Stimulated activated naive CD4-positive, alpha-beta T cell treated with Interleukin-2 at 50 U/mL for 16 hours (primary cell): Measurements from ENCODE around the gene GABRR3.
"Not testable (repeated sequence)": the region's sequence is repeated elsewhere in the genome, so short reads cannot be mapped to it uniquely, and the experiment has no call there.

Experiments used
- DNase-seq: peaks from one replicate; lab custom pipeline; 2025; lab: John Stamatoyannopoulos, UW

Gene GABRR3

GRCh38 chr3:98021830-98022560 lies 13.1 kb downstream of the GABRR3 start:
- no peak for DNase-seq

GRCh38 chr3:98020412-98020811 lies 14.7 kb downstream of the GABRR3 start:
- DNase-seq: no peak

- DNase-seq: no peak
These were observed 16.8 kb downstream of the GABRR3 start for GRCh38 chr3:98018301-98018700.

GRCh38 chr3:98014268-98014585 lies 20.9 kb downstream of the GABRR3 start:
- no peak for DNase-seq

- no peak for DNase-seq
These were observed 21.5 kb downstream of the GABRR3 start for GRCh38 chr3:98013411-98014267.

GRCh38 chr3:98012979-98013378 lies 22.1 kb downstream of the GABRR3 start:
- DNase-seq: no peak

- DNase-seq: not testable (repeated sequence)
These were observed 24.1 kb downstream of the GABRR3 start for GRCh38 chr3:98010883-98011449.

- DNase-seq: no peak
These were observed 24.8 kb downstream of the GABRR3 start for GRCh38 chr3:98010194-98010882.

- DNase-seq: no peak
These were observed 26.3 kb downstream of the GABRR3 start for GRCh38 chr3:98008855-98009254.

GRCh38 chr3:98005438-98005837 lies 29.7 kb downstream of the GABRR3 start:
- no peak for DNase-seq

GRCh38 chr3:98004721-98005120 lies 30.4 kb downstream of the GABRR3 start:
- DNase-seq: no peak

- no peak for DNase-seq
These were observed 31.7 kb downstream of the GABRR3 start for GRCh38 chr3:98003306-98003969.

GRCh38 chr3:98002717-98003116 lies 32.4 kb downstream of the GABRR3 start:
- DNase-seq: no peak

GRCh38 chr3:97999994-98000393 lies 35.1 kb downstream of the GABRR3 start:
- no peak for DNase-seq

- DNase-seq: no peak
These were observed 36.0 kb downstream of the GABRR3 start for GRCh38 chr3:97999103-97999502.

- DNase-seq: no peak
These were observed 38.1 kb downstream of the GABRR3 start for GRCh38 chr3:97996988-97997387.

GRCh38 chr3:97994328-97994945 lies 40.7 kb downstream of the GABRR3 start:
- no peak for DNase-seq

- DNase-seq: no peak
These were observed 41.6 kb downstream of the GABRR3 start for GRCh38 chr3:97993526-97993925.

- DNase-seq: no peak
These were observed 42.5 kb downstream of the GABRR3 start for GRCh38 chr3:97992547-97993173.

GRCh38 chr3:97991293-97991682 lies 43.8 kb downstream of the GABRR3 start:
- no peak for DNase-seq
